K562 (cell line): ENCODE data around the gene NOC4L. TPM values are rescaled to one million over a fixed set of nuclear protein-coding genes. Genes with fewer than 3 reads are reported as not detected.

Experiments
- BCOR ChIP-seq: fragments of 450-650 bp; IDR thresholded peaks from 2 replicates; pipeline ENCODE4 v1.6.1; 2016
- DACH1 ChIP-seq: fragments of 450-650 bp; IDR thresholded peaks from 2 replicates; pipeline ENCODE4 v1.6.1; 2018; ENCODE audit not compliant: partially characterized antibody
- DPF2 ChIP-seq: fragments of 450-650 bp; IDR thresholded peaks from 2 replicates; pipeline ENCODE4 v1.6.1; 2016
- E2F3 ChIP-seq: fragments of 250-450 bp; sonication (Bioruptor Pico); IDR thresholded peaks from 2 replicates; pipeline ENCODE4 v1.4.0; 2020; ENCODE audit warnings: mild to moderate bottlenecking
- ERF ChIP-seq: fragments of 450-650 bp; formaldehyde crosslinking; IDR thresholded peaks from 2 replicates; pipeline ENCODE4 v1.4.0; 2020; ENCODE audit warnings: mild to moderate bottlenecking, mixed read lengths
- ESRRA ChIP-seq: fragments of 450-650 bp; IDR thresholded peaks from 2 replicates; pipeline ENCODE4 v1.6.1; 2014; ENCODE audit warnings: low read depth, mild to moderate bottlenecking, moderate library complexity, borderline replicate concordance
- MCM3 ChIP-seq: fragments of 450-650 bp; IDR thresholded peaks from 2 replicates; pipeline ENCODE4 v1.6.1; 2016
- NFYB ChIP-seq: IDR thresholded peaks from 2 replicates; pipeline ENCODE4 v1.6.1; 2011; ENCODE audit warnings: mild to moderate bottlenecking, moderate library complexity; ENCODE audit not compliant: insufficient read length; ENCODE audit errors: extremely low read depth
- RBM15 ChIP-seq: fragments of 200-400 bp; formaldehyde crosslinking; IDR thresholded peaks from 2 replicates; pipeline ENCODE4 v1.6.1; 2018; ENCODE audit warnings: mild to moderate bottlenecking, low read length, moderate library complexity; ENCODE audit not compliant: insufficient read depth
- SREBF2 ChIP-seq: sonication (generic); formaldehyde crosslinking; IDR thresholded peaks from 2 replicates; pipeline ENCODE4 v1.4.0; 2020; ENCODE audit warnings: mild to moderate bottlenecking, missing genetic modification reagents
- TCF7L2 ChIP-seq: fragments of 150-350 bp; IDR thresholded peaks from 2 replicates; pipeline ENCODE4 v1.6.1; 2016; ENCODE audit warnings: low read depth, mild to moderate bottlenecking, low read length, moderate library complexity
- ZNF263 ChIP-seq: sonication (generic); formaldehyde crosslinking; IDR thresholded peaks from 2 replicates; pipeline ENCODE4 v1.8.0; 2022; ENCODE audit warnings: mild to moderate bottlenecking, missing genetic modification reagents, borderline replicate concordance
- ZNF41 ChIP-seq: fragments of 250-450 bp; sonication (Bioruptor Pico); conservative IDR thresholded peaks from 2 replicates; pipeline ENCODE4 v1.4.0; 2020; ENCODE audit warnings: mild to moderate bottlenecking
- polyA plus RNA-seq, 8 experiments: library from polyadenylated mRNA; depleted of rRNA in 4 of 8; stranded (reverse) in 5 of 8; unstranded in 3 of 8; fragments of >200 nt; fragmentation: Nextera tagmentation in 2 of 8; fragmentation: Illumina TruSeq in 1 of 8; extraction: Ambion mirVana in 2 of 8; extraction: Trizol in 1 of 8; gene quantifications; 2 replicates each; pipeline versions ENCODE4 v1.2.1 to v1.2.3, GENCODE V29; 2011 to 2014; ENCODE audit warnings: inconsistent platforms in 1 of 8, missing spikeins in 1 of 8
- total RNA-seq, 7 experiments: library from RNA; depleted of rRNA in 6 of 7; stranded (reverse); fragments of >200 nt in 6 of 7; fragmentation: Illumina TruSeq in 2 of 7; extraction: Trizol in 2 of 7; gene quantifications; 2 replicates each; pipeline versions ENCODE4 v1.2.1 to v1.2.3, GENCODE V29; 2011 to 2021; ENCODE audit warnings: low replicate concordance in 1 of 7
- TF ChIP-seq, protein P1 (sequence below): sonication (generic); formaldehyde crosslinking; IDR thresholded peaks from 2 replicates; pipeline ENCODE4 v1.8.1; 2023; ENCODE audit warnings: missing genetic modification reagents, mild to moderate bottlenecking, borderline replicate concordance
- TF ChIP-seq, protein P2 (sequence below): sonication (generic); formaldehyde crosslinking; IDR thresholded peaks from 2 replicates; pipeline ENCODE4 v1.4.0; 2020; ENCODE audit warnings: mild to moderate bottlenecking, missing genetic modification reagents
- TF ChIP-seq, protein P3 (sequence below): sonication (generic); formaldehyde crosslinking; IDR thresholded peaks from 2 replicates; pipeline ENCODE4 v1.8.1; 2023; ENCODE audit warnings: mild to moderate bottlenecking, missing genetic modification reagents, moderate library complexity
- TF ChIP-seq, protein P4 (sequence below): fragments of 450-650 bp; IDR thresholded peaks from 2 replicates; pipeline ENCODE4 v1.6.1; 2016; ENCODE audit warnings: mild to moderate bottlenecking
- TF ChIP-seq, protein P5 (sequence below): fragments of 450-650 bp; IDR thresholded peaks from 2 replicates; pipeline ENCODE4 v1.6.1; 2016; ENCODE audit warnings: low read depth, mild to moderate bottlenecking, moderate library complexity

The NOC4L gene
- total and polyA plus RNA-seq, 9 of the 15 experiments (the other 6 are each of a cell fraction or from before 2014, with no cell fraction given) = 1.3 to 77.0 (median 20.0) TPM

DNA sequence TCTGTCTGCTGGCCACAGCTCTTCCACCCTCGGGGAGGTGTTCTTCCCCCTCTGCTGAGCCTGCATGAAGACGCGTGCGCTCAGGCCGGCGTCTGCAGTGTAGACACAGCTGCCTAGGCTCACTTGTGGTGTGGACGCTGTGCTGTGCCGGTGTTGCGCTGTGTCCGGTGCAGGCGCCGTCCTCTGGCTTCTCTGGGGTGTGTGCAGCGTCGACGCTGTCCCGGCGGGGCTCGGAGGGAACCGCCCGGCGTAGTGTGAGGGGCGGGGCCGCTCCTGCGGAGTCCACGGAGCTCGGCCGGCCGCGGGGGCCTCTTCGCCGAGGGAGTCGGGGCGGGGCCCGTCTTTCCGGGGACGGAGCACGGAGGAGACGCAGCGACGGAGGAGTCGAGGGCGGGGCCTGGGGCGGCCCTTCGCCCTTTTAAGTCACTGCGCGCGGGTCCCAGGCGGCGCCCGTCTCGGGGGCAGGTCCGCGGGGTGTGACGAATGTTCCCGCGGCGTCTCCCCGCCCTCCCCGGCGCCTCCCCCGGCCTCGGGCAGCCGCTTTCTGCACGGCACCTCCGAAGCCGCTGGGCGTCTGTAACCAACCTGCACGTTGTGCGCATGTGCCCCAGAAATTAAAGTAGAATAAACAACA is 45.2 kb downstream of the NOC4L start (continued):
- TF ChIP-seq, protein P1, sequence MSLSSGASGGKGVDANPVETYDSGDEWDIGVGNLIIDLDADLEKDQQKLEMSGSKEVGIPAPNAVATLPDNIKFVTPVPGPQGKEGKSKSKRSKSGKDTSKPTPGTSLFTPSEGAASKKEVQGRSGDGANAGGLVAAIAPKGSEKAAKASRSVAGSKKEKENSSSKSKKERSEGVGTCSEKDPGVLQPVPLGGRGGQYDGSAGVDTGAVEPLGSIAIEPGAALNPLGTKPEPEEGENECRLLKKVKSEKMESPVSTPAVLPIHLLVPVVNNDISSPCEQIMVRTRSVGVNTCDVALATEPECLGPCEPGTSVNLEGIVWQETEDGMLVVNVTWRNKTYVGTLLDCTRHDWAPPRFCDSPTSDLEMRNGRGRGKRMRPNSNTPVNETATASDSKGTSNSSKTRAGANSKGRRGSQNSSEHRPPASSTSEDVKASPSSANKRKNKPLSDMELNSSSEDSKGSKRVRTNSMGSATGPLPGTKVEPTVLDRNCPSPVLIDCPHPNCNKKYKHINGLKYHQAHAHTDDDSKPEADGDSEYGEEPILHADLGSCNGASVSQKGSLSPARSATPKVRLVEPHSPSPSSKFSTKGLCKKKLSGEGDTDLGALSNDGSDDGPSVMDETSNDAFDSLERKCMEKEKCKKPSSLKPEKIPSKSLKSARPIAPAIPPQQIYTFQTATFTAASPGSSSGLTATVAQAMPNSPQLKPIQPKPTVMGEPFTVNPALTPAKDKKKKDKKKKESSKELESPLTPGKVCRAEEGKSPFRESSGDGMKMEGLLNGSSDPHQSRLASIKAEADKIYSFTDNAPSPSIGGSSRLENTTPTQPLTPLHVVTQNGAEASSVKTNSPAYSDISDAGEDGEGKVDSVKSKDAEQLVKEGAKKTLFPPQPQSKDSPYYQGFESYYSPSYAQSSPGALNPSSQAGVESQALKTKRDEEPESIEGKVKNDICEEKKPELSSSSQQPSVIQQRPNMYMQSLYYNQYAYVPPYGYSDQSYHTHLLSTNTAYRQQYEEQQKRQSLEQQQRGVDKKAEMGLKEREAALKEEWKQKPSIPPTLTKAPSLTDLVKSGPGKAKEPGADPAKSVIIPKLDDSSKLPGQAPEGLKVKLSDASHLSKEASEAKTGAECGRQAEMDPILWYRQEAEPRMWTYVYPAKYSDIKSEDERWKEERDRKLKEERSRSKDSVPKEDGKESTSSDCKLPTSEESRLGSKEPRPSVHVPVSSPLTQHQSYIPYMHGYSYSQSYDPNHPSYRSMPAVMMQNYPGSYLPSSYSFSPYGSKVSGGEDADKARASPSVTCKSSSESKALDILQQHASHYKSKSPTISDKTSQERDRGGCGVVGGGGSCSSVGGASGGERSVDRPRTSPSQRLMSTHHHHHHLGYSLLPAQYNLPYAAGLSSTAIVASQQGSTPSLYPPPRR (CRISPR knock-in tag) = 0 out of 2 replicates have a peak, but pooled peaks have one; percentile 39
- TF ChIP-seq, protein P2, sequence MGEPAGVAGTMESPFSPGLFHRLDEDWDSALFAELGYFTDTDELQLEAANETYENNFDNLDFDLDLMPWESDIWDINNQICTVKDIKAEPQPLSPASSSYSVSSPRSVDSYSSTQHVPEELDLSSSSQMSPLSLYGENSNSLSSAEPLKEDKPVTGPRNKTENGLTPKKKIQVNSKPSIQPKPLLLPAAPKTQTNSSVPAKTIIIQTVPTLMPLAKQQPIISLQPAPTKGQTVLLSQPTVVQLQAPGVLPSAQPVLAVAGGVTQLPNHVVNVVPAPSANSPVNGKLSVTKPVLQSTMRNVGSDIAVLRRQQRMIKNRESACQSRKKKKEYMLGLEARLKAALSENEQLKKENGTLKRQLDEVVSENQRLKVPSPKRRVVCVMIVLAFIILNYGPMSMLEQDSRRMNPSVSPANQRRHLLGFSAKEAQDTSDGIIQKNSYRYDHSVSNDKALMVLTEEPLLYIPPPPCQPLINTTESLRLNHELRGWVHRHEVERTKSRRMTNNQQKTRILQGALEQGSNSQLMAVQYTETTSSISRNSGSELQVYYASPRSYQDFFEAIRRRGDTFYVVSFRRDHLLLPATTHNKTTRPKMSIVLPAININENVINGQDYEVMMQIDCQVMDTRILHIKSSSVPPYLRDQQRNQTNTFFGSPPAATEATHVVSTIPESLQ (CRISPR knock-in tag) = 0 out of 2 replicates have a peak, but pooled peaks have one; percentile 61
- TF ChIP-seq NFYB = no peak
- TF ChIP-seq SREBF2 (CRISPR knock-in tag) = no peak
- no peak for TF ChIP-seq ERF (CRISPR knock-in tag)
- TF ChIP-seq, protein P3, sequence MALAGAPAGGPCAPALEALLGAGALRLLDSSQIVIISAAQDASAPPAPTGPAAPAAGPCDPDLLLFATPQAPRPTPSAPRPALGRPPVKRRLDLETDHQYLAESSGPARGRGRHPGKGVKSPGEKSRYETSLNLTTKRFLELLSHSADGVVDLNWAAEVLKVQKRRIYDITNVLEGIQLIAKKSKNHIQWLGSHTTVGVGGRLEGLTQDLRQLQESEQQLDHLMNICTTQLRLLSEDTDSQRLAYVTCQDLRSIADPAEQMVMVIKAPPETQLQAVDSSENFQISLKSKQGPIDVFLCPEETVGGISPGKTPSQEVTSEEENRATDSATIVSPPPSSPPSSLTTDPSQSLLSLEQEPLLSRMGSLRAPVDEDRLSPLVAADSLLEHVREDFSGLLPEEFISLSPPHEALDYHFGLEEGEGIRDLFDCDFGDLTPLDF (CRISPR knock-in tag) = peak; percentile 54; the same call in 1 of the 2 replicates
- no peak for TF ChIP-seq BCOR
- TF ChIP-seq, protein P4, sequence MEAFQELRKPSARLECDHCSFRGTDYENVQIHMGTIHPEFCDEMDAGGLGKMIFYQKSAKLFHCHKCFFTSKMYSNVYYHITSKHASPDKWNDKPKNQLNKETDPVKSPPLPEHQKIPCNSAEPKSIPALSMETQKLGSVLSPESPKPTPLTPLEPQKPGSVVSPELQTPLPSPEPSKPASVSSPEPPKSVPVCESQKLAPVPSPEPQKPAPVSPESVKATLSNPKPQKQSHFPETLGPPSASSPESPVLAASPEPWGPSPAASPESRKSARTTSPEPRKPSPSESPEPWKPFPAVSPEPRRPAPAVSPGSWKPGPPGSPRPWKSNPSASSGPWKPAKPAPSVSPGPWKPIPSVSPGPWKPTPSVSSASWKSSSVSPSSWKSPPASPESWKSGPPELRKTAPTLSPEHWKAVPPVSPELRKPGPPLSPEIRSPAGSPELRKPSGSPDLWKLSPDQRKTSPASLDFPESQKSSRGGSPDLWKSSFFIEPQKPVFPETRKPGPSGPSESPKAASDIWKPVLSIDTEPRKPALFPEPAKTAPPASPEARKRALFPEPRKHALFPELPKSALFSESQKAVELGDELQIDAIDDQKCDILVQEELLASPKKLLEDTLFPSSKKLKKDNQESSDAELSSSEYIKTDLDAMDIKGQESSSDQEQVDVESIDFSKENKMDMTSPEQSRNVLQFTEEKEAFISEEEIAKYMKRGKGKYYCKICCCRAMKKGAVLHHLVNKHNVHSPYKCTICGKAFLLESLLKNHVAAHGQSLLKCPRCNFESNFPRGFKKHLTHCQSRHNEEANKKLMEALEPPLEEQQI = no peak
- TF ChIP-seq TCF7L2 = no peak
- TF ChIP-seq, protein P5, sequence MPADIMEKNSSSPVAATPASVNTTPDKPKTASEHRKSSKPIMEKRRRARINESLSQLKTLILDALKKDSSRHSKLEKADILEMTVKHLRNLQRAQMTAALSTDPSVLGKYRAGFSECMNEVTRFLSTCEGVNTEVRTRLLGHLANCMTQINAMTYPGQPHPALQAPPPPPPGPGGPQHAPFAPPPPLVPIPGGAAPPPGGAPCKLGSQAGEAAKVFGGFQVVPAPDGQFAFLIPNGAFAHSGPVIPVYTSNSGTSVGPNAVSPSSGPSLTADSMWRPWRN = no peak
- TF ChIP-seq DPF2 = no peak
- TF ChIP-seq ESRRA = no peak
- no peak for TF ChIP-seq ZNF41 (CRISPR knock-in tag)
- no peak for TF ChIP-seq MCM3
- no peak for TF ChIP-seq E2F3 (CRISPR knock-in tag)
- no peak for TF ChIP-seq RBM15
- TF ChIP-seq DACH1 = no peak
- TF ChIP-seq ZNF263 (CRISPR knock-in tag) = 0 out of 2 replicates have a peak, but pooled peaks have one; percentile 37
